ENCODE data around the gene PAX7.

GRCh38 chr1:18640228-18641004 lies 9.8 kb downstream of the PAX7 start:
- TF ChIP-seq EP300 (IDR thresholded peaks at IDR 0.05; ENCODE audit: borderline replicate concordance): no peak
- no peak for TF ChIP-seq MAX (IDR thresholded peaks at IDR 0.05)
- no peak for TF ChIP-seq YY1 (IDR thresholded peaks at IDR 0.05; ENCODE audit: low read depth)
- TF ChIP-seq USF1 (IDR thresholded peaks at IDR 0.05): no peak
- TF ChIP-seq RAD21 (IDR thresholded peaks at IDR 0.05; ENCODE audit: low read depth): no peak
- TF ChIP-seq ZBTB7A (IDR thresholded peaks at IDR 0.05; ENCODE audit: low read depth): no peak
- TF ChIP-seq TAF1 (IDR thresholded peaks at IDR 0.05; ENCODE audit: low read depth): no peak
- no peak for TF ChIP-seq CREB1 (IDR thresholded peaks at IDR 0.05; ENCODE audit: low read depth)
- no peak for TF ChIP-seq EGR1 (IDR thresholded peaks at IDR 0.05)
- TF ChIP-seq NFIC (IDR thresholded peaks at IDR 0.05): no peak
